Measurements from ENCODE around the gene GLYR1.
A peak's percentile ranks its signal among the peaks of the same experiment; 100 is the strongest.
"Not testable (repeated sequence)": the region's sequence is repeated elsewhere in the genome, so short reads cannot be mapped to it uniquely, and the experiment has no call there.

The GLYR1 gene

DNA sequence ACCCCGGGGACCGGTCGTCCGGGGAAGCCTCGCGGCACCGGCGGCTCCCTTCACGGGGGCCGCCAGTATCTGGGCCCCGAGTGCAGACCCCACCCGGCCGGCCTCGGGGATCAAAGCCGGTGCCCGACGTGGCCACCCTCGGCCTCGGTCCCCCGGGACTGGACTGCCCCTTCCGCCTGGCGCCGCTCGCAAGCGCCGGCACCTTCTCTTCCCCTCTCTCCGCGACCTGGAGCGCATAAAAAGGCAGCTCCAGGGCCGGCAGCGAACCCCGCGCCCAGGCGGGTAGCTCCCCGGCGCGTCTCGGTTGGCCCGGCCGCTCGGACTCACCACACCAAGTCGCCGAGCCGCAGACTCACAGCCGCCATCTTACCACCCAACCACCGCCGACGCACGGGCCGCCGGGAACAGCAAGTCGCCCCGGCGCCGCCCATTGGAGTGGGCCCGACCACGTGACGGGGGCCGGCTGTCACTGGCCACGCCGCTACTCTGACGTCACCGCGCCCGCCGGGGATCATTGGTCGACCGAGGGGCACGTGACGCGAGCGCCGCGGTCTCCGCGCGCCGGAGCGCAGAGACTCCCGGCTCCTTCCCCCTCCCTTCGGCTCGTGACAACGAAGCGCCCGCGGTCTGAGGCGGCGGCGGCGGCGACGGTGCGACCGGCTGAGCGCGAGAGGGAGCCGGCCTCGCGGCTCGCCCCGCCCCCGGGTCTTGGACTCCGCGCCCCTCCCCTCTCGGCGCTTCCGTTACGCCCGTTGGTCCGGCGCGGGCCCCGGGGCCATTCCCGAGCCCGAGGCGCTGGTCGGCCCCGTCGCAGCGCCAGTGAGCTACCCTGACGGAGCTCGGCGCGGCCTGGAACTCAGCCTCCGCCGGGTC, at the start of gene GLYR1, which contains the start of gene UBN1:
TSS of gene GLYR1 (minus strand) at position 388 of the 873 bp plus-strand sequence. CDS start at position 365, 23 bp downstream.
TSS of gene UBN1 (plus strand) at position 581 of the 873 bp plus-strand sequence. CDS start 5,437 bp downstream, outside the sequence.
- peak; percentile 81 for DNase-seq

DNA sequence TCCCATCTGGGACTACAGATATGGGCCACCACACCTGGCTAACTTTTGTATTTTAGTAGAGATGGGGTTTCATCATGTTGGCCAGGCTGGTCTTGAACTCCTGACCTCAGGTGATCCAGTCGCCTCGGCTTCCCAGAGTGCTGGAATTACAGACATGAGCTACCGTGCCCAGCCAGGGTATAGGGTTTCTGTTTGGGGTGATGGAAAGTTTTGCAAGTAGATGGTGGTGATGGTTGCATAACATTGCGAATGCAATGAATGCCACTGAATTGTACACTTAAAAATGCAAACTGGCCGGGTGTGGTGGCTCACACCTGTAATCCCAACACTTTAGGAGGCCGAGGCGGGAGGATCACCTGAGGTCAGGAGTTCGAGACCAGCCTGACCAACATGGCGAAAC, 49.7 kb upstream of the GLYR1 start:
- DNase-seq: not testable (repeated sequence)

DNA sequence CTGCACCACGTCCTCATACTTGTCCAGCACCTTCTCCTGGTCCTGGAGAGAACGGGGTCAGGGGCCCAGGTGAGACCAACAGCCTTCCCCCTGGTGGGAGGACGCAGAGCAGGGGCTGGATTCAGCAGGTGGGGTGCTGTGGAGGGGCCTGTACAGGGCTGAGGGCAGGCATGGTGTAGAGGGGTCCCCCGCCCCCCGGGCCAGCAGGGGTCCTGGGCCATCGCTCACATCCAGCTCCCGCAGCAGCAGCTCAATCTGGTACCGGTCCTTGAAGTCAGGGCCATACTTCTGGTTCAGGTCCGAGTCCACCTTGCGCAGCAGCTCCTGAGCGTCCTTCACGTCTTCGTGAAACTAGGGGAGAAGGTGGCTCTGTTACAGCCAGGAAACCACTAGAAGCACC, 48.3 kb upstream of the GLYR1 start:
- DNase-seq: no peak

DNA sequence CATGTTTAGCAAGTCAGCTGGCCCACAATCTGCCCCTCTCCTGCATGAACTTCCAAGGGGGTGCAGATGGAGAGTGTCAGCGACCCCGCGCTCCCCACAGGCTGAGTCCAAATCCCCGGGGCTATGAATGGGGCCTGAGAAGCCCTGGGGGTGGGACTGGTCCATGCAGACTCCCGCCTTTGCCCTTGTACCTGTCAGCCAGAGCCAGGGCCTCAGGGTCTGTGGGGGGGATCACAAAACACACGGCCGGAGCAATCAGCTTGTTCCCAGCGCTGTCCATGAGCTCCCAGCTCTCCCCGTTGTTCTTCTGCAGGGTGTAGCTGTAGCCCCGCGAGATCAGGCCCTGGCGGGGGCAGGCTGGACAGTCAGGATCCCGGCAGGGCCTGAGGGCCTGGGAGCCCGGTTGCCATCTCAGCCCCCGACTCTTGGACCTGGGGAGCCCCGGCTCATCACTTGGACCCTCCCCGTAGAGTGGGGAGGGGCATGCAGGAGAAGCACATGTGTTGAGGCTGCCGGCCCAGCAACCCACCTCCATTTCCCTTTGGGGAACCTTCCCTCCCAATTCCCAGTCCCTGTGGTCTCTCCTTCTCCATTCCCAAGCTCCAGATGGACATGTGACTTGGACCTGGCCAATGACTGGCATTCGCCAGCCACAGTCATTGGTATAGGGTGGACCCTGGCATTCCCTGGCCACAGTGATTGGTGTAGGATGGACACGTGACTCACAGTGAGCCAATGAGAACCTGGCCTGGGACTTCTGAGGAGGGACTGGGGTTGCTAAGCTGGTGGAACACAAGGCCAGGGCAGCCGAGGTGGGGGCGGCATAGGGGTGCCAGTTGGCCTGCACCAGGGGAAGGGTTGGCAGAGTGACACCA, 47.4 kb upstream of the GLYR1 start:
- no peak for DNase-seq

DNA sequence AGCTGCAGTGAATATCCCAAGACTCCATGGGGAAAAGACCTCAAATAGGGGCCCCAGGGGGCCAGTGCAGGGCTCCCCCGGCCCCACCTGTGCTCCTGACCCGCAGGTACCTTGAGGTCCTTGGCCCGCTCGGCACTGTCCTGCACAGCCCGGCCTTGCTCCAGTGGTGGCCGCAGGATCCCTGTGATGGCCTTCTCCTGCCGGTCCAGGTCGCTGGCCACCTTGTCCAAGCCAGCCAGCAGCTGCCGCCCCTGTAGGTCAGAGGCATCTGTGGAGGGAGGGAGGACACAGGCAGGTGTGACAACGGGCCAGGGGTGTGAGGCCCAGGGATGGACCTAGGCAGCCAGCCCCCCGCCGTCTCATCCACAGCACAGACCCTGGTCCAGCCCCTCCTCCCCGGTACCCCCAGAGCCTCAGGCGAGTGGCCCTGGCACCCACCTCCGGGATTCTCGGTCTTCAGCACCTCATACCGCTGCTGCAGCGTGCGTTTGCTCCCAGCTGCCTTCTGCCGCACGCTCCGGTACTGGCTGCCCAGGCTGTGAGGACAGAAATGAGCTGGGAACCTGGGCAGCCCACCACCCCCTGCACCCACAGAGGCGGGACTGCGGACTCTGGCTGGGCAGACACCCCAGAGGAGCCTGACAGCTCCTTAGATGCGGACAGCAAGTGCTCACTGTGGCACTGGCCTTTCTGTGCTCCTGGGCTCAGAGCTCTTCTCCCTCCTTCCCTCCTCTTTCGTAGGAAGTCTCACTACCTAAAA, 46.2 kb upstream of the GLYR1 start:
- DNase-seq: no peak

DNA sequence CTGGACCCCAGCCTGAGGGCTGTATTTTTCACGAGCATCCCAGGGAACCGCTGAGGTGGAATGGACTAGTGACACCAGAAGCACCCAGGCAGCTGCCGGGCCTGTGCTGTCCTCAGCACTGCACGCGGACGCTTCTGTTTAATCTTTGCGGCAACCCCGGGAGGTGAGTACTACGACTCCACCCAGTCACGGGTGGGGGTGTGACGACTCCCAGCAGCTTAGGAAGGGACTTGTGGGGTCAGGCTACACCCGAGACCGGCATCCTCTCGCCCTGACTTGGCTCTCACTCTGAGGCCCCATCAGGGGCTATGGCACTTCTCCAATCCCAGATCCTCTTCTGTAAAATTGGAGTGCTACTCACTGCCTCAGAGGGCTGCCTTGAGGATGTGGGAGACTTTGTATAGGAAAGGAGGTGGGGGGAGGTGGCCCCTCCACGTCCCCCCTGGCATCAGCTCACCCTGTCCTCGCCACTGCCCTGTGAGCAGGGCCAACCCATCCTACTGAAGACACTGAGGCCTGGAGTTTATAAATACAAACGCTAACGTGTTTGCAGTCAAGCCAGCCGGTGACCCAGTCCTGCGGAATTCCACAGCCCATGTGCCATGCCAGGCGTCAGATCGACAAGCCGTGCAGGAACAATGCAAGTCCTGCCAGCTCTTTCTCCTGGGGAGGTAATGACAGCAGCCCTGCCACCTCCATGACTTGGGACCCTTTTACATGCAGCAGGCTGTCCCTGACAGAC, 45.4 kb upstream of the GLYR1 start:
- DNase-seq: no peak

DNA sequence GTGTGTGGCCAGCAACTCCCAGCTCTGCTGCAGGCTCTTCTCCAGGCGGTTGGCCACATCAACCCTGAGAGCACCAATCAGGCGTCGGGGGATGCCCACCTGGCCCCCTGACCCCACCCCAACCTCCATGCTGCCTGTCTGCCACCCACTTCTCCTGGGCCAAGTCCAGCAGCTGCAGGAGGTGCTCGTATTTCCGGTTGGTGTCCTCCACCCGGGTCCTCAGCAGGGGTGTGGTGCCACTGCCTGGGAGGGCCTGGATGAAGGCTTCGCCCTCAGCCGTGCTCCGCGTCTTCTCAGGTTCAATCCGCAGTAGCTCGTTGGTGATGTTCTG, 44.8 kb upstream of the GLYR1 start:
- no peak for DNase-seq

DNA sequence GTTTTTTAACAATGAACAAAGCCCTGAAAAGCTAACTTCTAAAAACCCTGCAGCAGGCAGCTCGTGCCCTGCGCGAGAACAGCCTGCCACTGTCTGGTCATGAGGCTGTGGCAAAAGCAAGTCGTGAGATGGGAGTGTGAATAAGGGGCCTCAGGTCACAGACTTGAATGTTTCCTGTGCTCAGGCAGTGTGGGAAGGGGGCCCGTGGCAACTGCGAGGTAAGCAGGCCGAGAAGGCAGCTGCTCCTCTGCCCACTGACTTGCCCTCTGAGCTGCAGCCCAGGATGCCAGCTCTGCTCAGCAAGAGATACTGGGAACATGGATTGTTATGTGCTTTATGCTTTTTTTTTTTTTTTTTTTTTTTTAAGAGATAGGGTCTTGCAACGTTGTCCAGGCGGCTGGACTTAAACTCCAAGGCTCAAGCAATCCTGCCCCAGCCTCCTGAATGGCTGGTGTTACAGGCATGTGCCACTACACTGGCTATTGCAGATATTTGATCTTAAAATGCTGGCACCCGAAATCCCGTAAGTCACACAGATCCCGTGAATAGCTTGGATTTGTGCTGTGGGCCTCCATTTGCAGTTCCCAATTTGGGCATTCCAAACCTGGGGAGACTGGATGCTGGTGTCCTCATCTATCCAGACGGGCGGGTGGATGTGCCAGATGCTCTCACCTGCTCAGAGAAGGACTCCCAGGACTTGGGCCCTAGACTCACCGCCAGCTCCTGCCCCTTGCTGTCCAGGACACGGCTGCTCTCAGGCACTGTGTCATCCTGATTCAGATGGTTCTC, 44.2 kb upstream of the GLYR1 start:
- no peak for DNase-seq

DNA sequence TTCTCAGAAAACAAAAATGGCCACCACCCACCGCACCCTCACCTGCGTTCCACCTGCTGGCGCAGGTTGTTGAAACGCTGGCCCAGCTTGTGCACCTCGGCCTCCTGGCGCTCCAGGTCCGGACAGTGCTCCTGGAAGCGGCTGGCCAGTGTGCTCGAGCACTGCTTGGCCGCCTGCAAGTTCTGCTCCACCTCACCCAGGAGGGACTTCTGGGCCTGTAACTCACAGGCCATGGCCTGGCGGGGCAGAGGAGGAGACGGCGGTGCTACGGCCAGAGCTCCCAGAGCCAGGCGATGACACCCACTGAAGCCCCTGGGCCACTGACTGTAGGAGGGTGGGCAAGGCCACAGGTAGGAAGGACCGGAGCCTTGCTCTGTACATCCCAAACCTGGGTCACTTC, 43.6 kb upstream of the GLYR1 start:
- DNase-seq: no peak

DNA sequence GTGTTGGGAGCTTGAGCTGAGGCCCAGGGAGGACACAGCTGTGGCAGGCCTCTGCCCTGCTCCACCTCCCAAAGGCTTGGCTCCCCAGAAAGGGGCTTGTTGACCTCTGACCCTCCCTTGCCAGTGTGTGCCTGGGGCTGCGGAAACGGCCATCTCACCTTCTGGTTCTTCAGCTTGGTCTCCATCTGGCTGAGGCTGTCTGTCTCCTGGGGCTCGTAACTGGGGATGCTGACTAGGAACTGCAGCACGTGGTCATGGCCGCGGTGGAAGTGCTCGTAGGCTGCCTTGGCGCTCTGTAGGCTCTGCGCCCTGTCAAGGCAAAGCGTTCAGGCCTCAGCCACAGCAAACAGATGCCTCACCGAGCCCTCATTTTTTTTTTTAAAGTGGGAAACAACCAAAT, 42.9 kb upstream of the GLYR1 start:
- DNase-seq: no peak

DNA sequence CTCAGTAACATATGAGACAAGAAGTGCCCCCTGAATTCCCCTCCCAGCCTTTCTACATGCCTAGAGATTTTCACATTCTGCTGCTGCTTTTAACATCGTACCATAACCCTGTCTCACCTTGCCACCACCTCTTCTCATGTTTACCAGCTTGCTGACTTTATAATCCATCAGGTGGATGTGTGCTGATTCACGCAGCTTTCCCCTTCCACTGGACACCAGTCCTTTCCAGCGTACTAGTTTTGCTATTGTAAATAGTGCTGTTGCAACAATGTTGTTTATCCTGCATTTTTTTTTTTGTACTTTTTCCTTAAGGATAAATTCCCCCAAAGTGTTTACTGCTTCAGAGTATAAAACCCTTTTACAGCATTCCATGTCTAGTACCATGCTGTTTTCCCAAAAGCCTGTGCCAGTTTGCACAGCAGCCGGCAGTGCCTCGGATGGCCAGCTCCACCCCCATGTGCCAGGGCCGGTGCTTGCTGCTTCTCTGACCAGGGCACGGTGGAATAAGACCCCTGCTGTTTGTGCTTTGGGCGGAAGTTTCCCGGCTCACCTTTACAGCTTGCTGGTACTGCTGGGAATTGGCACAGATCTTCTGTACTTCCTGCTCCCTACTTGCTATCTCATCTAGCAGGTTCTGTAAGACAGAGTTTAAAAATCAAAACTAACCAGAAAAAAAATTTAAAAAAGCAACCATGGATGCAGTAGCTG, 41.5 kb upstream of the GLYR1 start:
- DNase-seq: no peak

DNA sequence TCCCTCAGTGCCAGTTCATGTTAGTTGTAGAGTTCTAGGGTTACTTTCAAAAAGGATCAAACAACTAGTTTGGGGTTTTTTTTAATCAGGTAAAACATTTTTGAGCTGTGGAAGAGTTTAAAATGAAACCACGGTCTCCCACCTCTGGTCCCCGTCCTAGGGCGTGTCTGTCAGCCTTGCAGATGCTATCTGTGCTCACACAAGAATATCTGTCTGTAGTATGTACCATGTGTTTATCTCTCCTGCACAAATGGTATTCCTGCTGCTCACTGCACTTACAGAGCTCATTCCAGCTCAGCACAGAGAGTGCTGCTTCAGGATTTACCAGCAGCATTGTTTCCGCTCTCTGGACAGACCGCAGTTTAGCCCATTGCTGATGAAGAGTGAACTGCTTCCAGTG, 39.1 kb upstream of the GLYR1 start:
- DNase-seq: no peak

DNA sequence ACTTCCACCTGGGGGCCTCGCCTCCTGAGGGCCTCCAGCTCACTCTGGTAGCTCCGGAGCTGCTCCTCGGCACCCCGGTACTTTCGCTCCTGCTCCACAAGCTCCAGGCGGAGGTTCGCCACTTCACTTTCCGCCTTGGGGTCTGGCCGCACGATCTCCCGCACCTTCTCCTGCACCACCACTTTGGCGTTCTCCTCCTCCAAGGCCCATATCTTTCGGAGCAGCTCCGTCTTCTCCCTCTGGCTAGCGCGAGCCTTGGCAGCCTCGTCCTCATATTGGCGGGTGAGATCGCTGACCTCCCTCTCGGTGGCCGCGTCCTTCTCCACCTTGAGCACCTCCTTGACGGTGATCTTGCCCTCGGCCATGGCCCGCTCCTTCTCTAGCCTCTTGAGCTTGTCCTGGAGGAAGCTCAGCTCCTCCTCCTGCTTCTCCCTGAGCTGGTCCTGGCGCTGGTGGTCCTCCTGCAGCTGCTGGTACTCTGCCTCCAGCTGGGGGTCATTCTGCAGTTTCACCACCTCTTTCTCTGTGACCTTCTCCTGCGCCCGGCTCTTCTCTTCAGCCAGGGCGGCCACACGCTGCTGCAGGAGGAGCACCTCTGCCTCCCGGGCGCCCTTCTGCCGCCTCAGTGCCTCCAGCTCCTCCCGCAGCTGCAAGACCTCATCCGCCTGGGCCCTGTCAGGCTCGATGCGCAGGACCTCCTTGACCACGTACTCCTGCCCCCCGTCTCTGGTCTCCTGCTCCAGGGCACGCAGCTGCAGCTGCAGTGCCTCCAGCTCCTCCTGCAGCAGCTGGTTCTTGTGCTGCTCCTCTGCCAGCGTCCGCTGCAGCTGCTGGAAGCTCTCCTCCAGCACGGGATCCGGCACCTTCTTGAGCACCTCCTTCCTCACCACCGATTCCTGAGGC, 38.1 kb upstream of the GLYR1 start:
- no peak for DNase-seq

DNA sequence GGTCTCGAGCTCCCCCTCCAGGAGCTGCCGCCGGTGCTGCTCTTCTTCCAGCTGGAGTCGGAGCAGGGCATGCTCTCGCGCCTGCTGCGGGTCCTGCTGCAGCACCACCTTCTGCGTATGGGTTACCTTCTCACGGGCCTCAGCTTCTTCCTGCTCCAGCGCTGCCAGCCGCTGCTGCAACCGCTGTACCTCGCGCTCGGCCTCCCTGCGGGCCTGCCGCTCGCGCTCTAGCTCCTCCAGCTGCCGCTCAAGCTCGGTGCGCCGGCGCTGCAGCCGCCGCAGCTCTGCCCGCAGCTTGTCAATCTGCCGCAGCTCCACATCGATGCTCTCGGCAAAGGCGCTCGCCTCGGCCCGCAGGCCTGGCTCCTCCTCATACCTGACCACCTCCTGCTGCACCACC, 37.1 kb upstream of the GLYR1 start:
- no peak for DNase-seq

DNA sequence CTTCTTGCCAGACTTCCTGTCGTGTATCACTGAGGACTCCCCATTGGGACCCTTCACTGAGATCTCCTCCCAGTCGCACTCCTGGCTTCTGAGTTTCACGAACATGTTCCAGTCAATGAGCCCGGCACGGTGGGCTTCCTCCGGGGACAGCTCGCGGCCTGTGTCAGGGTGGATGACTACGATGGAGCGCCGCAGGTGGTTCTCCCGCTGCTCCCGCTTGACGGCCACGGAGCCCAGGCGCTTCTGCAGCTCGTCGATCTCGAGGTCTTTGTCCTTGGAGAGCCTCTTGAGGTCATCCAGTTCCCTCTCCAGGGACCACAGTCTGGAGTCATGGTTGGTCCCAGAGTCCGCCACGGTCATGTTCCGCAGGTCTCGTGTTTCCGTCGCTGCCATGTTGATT, 36.4 kb upstream of the GLYR1 start:
- DNase-seq: no peak

DNA sequence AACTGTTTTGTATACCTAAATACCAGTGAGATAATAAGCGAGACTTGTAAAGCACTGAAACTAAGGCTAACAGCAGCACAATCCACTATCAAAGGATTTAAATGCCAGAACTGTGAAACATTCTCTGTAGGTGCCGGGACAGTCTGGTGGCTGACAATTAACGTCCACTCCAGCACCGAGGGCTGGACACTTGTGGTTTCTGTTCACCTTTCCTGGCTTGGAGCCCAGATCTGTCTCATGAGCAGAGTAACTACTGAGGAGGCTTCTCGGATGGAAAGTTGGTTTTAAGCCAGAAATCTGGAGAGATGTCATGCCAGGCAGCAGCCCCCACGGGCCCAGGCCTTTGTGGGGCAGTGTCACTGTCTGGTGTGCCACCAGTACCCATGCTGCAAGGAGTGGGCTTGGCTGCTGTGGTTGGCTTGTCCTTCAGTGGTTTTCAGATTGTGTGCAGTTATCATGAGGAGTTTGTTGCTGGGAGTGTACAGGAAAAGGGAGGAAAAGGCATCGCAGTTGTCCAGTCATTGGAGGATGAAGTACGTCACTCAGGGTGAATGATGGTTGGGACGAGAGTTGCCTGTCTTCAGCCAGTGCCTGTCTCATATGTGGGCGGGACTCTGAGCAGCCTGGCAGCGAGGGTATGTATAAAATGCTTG, 35.7 kb upstream of the GLYR1 start:
- no peak for DNase-seq

DNA sequence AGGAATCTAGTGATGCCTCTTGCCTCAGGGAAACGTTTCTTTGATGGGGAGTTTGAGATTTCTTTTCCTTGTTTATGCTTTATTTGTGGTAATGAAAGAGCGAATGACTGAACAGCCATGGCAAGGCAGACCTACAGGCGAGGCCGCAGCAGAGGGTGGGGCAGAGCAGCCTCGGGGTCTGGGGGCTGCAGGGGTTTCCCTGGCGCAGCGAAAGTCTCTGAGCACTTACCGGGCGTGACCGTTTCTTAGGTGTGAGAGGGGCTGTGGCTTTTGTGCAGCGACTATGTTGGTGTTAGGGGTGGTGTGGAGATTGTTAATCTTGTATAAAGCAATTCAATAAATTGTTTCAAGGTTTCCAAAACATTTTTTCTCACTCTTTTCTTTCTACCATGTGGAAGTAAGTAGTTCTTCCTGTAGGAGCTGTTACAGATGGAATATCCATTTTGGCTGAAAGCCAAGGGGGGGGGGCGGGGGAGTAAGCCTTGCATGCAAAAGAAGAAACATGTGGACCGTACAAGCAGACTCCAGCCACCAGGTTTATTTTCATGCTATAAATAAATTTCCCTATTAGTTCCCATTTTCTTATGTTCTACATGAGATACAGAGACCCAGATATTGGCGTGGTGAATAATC, 35.0 kb upstream of the GLYR1 start:
- no peak for DNase-seq

DNA sequence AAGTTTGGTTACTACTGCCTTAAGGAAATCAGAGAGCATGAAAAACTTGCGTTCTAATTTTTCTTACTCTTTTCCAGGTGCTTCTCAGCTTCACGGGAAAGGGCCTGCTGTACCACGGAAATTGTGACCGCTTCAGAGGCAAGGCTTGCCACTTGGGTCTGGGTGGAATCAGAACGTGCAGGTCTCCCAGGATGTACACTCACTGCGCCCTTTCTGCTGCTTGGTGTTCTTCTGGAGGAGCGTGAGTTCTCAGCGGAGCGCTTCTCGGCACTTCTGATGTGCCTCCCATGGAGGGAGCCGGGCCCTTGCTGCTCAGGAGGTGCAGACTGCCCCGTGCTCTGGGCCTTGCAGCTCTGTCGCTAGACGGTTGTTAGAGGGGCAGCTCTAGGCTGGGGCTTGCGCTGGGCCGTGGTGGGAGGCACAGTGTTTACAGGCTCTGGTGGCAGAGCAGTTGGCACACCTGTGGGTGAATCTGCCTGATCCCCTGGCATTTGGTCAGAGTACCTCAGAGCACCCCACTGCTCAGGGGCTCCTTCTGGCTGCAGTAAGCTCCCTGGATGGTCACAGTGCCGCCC, 33.0 kb upstream of the GLYR1 start:
- no peak for DNase-seq
